Activated naive CD8-positive, alpha-beta T cell treated with anti-CD3 and anti-CD28 coated beads for 36 hours (primary cell): ENCODE measurements around the gene ICOSLG. TPM values are rescaled to one million over a fixed set of nuclear protein-coding genes. Genes with fewer than 3 reads are reported as not detected.

Source experiments
- DNase-seq: peaks from one replicate; pipeline ENCODE4 v3.0.0; 2021
- H3K27ac Mint-ChIP-seq: one replicate; pipeline ENCODE4 v1.8.0; 2022; ENCODE audit warnings: mild to moderate bottlenecking, moderate library complexity, mixed read lengths
- H3K27me3 Mint-ChIP-seq: one replicate; pipeline ENCODE4 v1.8.0; 2022; ENCODE audit warnings: mild to moderate bottlenecking, mixed read lengths
- H3K36me3 Mint-ChIP-seq: one replicate; pipeline ENCODE4 v1.8.0; 2021; ENCODE audit warnings: mild to moderate bottlenecking, mixed read lengths
- H3K4me1 Mint-ChIP-seq: one replicate; pipeline ENCODE4 v1.8.0; 2021; ENCODE audit warnings: mixed read lengths
- H3K4me3 Mint-ChIP-seq: one replicate; pipeline ENCODE4 v1.8.0; 2022; ENCODE audit warnings: mild to moderate bottlenecking, moderate library complexity, mixed read lengths
- H3K9me3 Mint-ChIP-seq: one replicate; pipeline ENCODE4 v1.8.0; 2022; ENCODE audit warnings: mixed read lengths
- total RNA-seq, 2 experiments: library from RNA; stranded (reverse); gene quantifications; one replicate each; pipeline ENCODE4 v1.2.3, GENCODE V29; 2021

The ICOSLG gene
- total RNA-seq, 2 experiments from 2014 or later = 0.92 to 1.2 TPM

- Mint-ChIP-seq H3K36me3 (no peaks in the 10 kb centered on the region), H3K4me1 (no peaks in the 10 kb centered on the region)
- DNase-seq = no peak
Measured at GRCh38 chr21:44272284-44272858, 31.6 kb upstream of the ICOSLG start.

GRCh38 chr21:44271558-44272283 lies 31.0 kb upstream of the ICOSLG start:
- Mint-ChIP-seq H3K4me1 (no peaks in the 10 kb centered on the region), H3K27me3 (no peaks in the 10 kb centered on the region), H3K4me3 (no peak overlapping the region), H3K9me3 (no peaks in the 10 kb centered on the region), H3K27ac (no peak overlapping the region), H3K36me3 (no peaks in the 10 kb centered on the region)
- DNase-seq = no peak

More at GRCh38 chr21:44272284-44272858, 31.6 kb upstream of the ICOSLG start:
- Mint-ChIP-seq H3K4me3 (no peak overlapping the region), H3K9me3 (no peaks in the 10 kb centered on the region), H3K27ac (no peak overlapping the region), H3K27me3 (no peaks in the 10 kb centered on the region)

GRCh38 chr21:44269090-44269489 lies 28.3 kb upstream of the ICOSLG start:
- Mint-ChIP-seq H3K36me3 (no peaks in the 10 kb centered on the region), H3K9me3 (no peaks in the 10 kb centered on the region), H3K4me1 (no peaks in the 10 kb centered on the region), H3K27me3 (no peaks in the 10 kb centered on the region), H3K27ac (no peak overlapping the region), H3K4me3 (no peak overlapping the region)
- DNase-seq = no peak

DNA sequence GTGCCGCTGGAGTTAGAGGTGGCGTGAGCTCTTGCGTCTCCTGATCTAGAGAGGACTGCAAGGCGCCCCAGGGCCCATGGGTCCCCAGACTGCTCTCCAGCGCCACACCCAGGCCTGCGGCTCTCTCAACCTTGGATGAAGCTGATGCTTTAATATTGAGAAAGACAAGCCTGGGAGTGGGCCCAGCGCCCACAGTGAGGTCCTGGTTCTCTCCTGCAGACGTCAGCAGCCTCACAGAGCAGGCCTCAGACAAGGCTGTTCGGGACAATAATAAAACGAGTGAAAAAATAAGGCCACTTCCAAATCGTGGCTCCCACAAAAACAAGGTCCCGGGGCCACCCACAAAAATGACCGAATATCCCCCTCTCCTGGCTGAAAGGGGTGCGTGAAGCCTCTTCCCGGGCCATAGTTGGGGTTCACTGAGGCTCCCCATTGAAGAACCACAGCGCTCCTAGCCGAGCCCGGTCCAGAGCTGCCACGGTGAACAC lies 27.0 kb upstream of the ICOSLG start:
- no peaks in the 10 kb centered on the region for H3K36me3 Mint-ChIP-seq

DNA sequence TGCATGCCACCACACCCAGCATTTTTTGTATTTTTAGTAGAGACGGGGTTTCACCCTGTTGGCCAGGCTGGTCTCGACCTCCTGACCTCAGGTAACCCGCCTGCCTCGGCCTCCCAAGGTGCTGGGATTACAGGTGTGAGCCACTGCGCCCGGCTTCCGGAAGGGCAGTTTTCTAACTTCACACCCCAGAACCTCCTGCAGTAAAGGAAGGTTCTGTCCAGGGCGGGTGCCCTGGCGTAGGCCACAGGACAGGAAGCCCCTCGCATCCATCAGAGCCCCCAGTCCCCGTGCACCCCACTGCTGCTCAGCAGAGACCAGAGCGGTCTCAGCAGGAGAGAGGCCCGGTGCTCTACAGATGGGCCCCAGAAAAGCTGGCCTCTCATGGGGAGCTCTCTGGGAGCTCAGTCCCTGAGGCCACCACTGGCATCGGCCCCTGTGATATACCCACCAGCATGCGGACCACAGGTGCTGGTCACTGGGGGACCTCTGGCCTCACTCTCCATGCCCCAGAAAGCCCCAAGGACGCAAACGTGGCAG lies 25.1 kb upstream of the ICOSLG start:
- Mint-ChIP-seq H3K4me1 (no peaks in the 10 kb centered on the region), H3K9me3 (no peaks in the 10 kb centered on the region), H3K27me3 (no peaks in the 10 kb centered on the region), H3K27ac (no peak overlapping the region), H3K36me3 (no peaks in the 10 kb centered on the region), H3K4me3 (no peak overlapping the region)
- DNase-seq = no peak

More for the DNA sequence above, 27.0 kb upstream of the ICOSLG start:
- Mint-ChIP-seq H3K27me3 (no peaks in the 10 kb centered on the region), H3K9me3 (no peaks in the 10 kb centered on the region), H3K4me3 (no peak overlapping the region), H3K4me1 (no peaks in the 10 kb centered on the region), H3K27ac (no peak overlapping the region)
- no peak for DNase-seq

GRCh38 chr21:44263768-44264167 lies 23.0 kb upstream of the ICOSLG start:
- no peaks in the 10 kb centered on the region for H3K36me3 Mint-ChIP-seq
- no peaks in the 10 kb centered on the region for H3K9me3 Mint-ChIP-seq
- DNase-seq = no peak
- H3K4me3 Mint-ChIP-seq = no peak overlapping the region
- no peaks in the 10 kb centered on the region for H3K4me1 Mint-ChIP-seq
- no peak overlapping the region for H3K27ac Mint-ChIP-seq
- no peaks in the 10 kb centered on the region for H3K27me3 Mint-ChIP-seq

DNA sequence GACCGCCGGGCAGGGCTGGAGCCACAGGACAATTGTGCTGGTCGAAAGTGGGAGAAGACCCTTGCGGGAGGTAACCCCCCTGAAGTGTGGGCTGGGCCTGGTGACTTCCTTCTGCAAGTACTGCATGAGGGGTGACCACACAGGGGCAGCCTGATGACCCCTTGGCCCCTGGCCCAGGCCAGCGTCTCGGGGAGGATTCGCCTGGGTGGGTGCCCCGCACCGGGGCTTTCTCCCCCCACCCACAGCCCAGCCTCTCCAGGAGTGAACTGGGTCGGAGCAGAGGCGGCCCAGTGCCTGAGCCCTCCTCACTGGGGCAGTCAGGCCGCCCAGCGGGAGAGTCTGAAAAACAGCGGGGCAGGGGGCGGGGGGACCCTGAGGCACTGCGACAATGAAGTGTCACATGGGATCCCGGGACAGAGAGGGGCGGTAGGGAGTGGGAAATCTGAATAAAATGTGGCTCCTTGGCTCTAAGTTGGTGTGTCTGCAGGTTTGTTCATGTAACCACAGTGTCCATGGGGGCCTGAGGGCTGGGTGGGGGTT lies 22.5 kb upstream of the ICOSLG start:
- Mint-ChIP-seq H3K36me3 (no peaks in the 10 kb centered on the region), H3K27ac (no peak overlapping the region), H3K4me3 (no peak overlapping the region), H3K4me1 (no peaks in the 10 kb centered on the region), H3K27me3 (no peaks in the 10 kb centered on the region), H3K9me3 (no peaks in the 10 kb centered on the region)
- no peak for DNase-seq

DNA sequence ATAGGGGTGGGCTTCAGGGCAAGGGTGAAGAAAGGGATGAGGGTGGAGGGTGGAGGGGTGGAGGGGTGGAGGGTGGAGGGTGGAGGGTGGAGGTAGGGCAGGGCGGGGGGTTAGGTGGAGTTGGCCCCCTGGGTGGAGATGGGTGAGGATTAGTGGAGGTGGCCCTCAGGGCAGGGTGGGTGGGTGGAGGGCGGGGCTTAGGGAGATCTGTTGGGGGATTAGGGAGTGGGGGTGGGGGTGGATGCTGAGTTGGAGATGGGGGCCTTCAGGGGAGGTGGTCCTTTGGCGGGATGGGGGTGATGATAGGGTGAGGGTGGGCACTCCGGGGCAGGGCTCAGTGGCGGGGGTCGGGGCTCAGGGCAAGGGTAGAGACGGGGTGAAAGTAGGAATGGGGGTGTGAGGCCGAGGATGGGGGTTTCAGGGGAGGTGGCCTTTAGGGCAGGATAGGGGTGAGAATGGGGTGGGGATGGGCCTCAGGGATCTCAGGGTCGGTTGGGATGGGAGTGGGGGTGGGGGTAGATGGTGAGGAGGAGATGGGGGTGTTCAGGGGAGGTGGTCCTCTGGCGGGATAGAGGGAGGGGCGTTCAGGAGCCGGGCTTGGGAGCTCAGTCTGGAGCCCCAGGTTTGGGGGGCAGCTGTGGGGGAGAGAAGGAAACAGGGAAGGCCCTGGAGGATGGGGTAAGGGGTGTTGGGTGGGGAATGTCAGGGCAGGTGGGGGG lies 21.8 kb upstream of the ICOSLG start:
- Mint-ChIP-seq H3K4me1 (no peaks in the 10 kb centered on the region), H3K27ac (no peak overlapping the region), H3K9me3 (no peaks in the 10 kb centered on the region), H3K4me3 (no peak overlapping the region), H3K36me3 (no peaks in the 10 kb centered on the region), H3K27me3 (no peaks in the 10 kb centered on the region)
- no peak for DNase-seq

- Mint-ChIP-seq H3K4me1 (no peaks in the 10 kb centered on the region), H3K4me3 (no peak within 1 kb of the TSS), H3K36me3 (no peaks in the 10 kb centered on the region), H3K9me3 (no peaks in the 10 kb centered on the region), H3K27ac (no peak within 1 kb of the TSS), H3K27me3 (no peaks in the 10 kb centered on the region)
- no peak for DNase-seq
Measured at GRCh38 chr21:44261675-44262295, 21.0 kb upstream of the ICOSLG start, which contains the start of gene DNMT3L. Gene DNMT3L (minus strand): TSS chr21:44261897. CDS start chr21:44261259, 638 bp downstream.

GRCh38 chr21:44260791-44261631 lies 20.3 kb upstream of the ICOSLG start:
- Mint-ChIP-seq H3K4me3 (no peak overlapping the region), H3K36me3 (no peaks in the 10 kb centered on the region), H3K4me1 (no peaks in the 10 kb centered on the region), H3K27ac (no peak overlapping the region), H3K9me3 (no peaks in the 10 kb centered on the region), H3K27me3 (no peaks in the 10 kb centered on the region)
- DNase-seq = no peak

GRCh38 chr21:44260066-44260465 lies 19.3 kb upstream of the ICOSLG start:
- no peak overlapping the region for H3K27ac Mint-ChIP-seq
- peaks cover under 1% of the 10 kb centered on the region for H3K27me3 Mint-ChIP-seq
- no peak overlapping the region for H3K4me3 Mint-ChIP-seq

DNA sequence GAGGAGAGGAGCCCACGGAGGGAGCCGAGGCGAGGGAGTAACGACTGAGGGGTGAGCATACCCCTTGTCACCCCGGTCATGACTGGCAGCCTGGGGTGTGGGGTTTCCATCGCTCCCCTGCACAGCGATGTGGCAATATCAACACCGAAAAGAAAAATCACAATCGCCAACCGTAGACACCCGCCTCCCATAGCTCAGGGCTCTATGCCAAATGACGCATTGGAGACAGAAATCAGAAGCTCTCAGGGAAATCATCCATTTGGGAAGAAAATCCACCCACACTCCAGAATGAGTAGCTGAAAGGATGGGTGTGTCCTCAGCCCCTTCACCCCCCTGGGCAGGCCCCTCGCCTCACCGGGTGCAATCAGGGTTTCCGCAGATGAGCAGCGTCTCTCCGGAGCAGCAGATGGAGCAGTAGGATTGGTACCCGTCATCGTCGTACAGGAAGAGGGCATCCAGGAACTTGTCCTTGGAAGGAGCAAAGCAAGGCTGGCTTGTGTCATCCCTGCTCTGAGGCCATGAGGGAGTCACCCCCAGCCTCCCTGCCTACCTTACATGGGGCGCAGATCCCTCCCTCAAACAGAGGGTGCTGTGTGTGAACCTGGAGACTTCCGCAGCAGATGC lies 18.5 kb upstream of the ICOSLG start:
- no peaks in the 10 kb centered on the region for H3K9me3 Mint-ChIP-seq
- H3K4me3 Mint-ChIP-seq = no peak overlapping the region
- H3K4me1 Mint-ChIP-seq = no peaks in the 10 kb centered on the region
- DNase-seq = no peak
- no peak overlapping the region for H3K27ac Mint-ChIP-seq
- H3K27me3 Mint-ChIP-seq = peaks cover 7% of the 10 kb centered on the region
- H3K36me3 Mint-ChIP-seq = no peaks in the 10 kb centered on the region

More at GRCh38 chr21:44260066-44260465, 19.3 kb upstream of the ICOSLG start:
- no peaks in the 10 kb centered on the region for H3K36me3 Mint-ChIP-seq
- H3K9me3 Mint-ChIP-seq = no peaks in the 10 kb centered on the region
- H3K4me1 Mint-ChIP-seq = no peaks in the 10 kb centered on the region
- DNase-seq = no peak

GRCh38 chr21:44258056-44258725 lies 17.4 kb upstream of the ICOSLG start:
- Mint-ChIP-seq H3K4me1 (no peaks in the 10 kb centered on the region), H3K27me3 (peaks cover 11% of the 10 kb centered on the region), H3K27ac (no peak overlapping the region), H3K4me3 (no peak overlapping the region), H3K36me3 (no peaks in the 10 kb centered on the region), H3K9me3 (no peaks in the 10 kb centered on the region)
- no peak for DNase-seq
